ENCODE measurements around the gene MC5R.

DNA sequence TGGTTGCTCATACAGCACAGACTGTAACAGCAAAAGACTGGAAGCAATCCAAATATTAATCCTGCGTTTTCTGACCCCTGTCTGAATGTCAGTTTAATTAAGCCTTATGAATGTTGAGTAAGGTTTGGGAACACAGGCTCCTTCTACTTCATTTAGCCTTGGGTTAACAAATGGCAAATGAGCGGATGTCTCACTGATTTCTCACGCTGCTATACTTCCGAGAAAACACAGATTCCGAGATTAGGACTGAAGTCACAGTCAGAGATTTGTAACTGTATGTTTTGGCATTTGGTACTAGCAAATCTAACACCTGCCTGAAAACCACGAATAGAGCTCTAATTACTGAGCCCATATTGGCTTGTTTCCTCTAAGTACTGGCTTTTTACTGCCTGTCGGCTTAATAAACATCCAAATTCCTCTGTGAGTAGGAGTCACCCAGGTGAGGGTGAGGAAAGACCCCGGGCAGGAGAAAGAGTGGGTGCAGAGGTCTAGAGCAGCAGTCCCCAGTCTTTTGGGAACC, 10.6 kb downstream of the MC5R start:
- TF ChIP-seq CTCF (IDR thresholded peaks at IDR 0.05; ENCODE audit: low read depth, low read length, missing input control) (no peak), SP1 (IDR thresholded peaks at IDR 0.05) (no peak), JUND (IDR thresholded peaks at IDR 0.05) (no peak), GABPA (IDR thresholded peaks at IDR 0.05 in 1 of 2, conservative IDR thresholded peaks at IDR 0.05 in 1 of 2) (no peak), TAF1 (conservative IDR thresholded peaks at IDR 0.05) (no peak), YY1 (IDR thresholded peaks at IDR 0.05) (no peak), NR2F2 (IDR thresholded peaks at IDR 0.05) (no peak), RAD21 (IDR thresholded peaks at IDR 0.05) (no peak), FOXA2 (IDR thresholded peaks at IDR 0.05) (no peak), ATF3 (IDR thresholded peaks at IDR 0.05) (no peak), REST (IDR thresholded peaks at IDR 0.05) (no peak)
- TF ChIP-seq, protein P1, sequence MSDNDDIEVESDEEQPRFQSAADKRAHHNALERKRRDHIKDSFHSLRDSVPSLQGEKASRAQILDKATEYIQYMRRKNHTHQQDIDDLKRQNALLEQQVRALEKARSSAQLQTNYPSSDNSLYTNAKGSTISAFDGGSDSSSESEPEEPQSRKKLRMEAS (IDR thresholded peaks at IDR 0.05) = no peak
